Right lobe of liver (tissue), 6 donors: ENCODE measurements around the gene PTPRM. TPM values are rescaled to one million over a fixed set of nuclear protein-coding genes. Genes with fewer than 3 reads are reported as not detected.

Experiments
- ATAC-seq, 4 donors: fragments of 200-7000 bp; cut with Tn5 transposase; one replicate each; pipeline ENCODE4 v1.9.1; 2020; ENCODE audit warnings: mild to moderate bottlenecking in 4 of 4, moderate library complexity in 4 of 4
- DNase-seq, 3 donors: peaks; one replicate each; pipeline ENCODE4 v3.0.0-alpha.2; 2020
- H3K27ac ChIP-seq, 3 donors: fragments of 200-600 bp; one replicate each; pipeline ENCODE4 v1.8.0; 2022
- H3K27me3 ChIP-seq, 2 donors: fragments of 200-600 bp; one replicate each; pipeline ENCODE4 v1.8.0; 2022
- H3K36me3 ChIP-seq, 4 donors: fragments of 200-600 bp; sonication (generic) in 1 of 4; one replicate each; pipeline versions ENCODE4 v1.5.1 to v1.8.0; 2017 to 2022; ENCODE audit warnings: control low read depth in 1 of 4
- H3K4me1 ChIP-seq, 4 donors: fragments of 200-600 bp; sonication (generic) in 1 of 4; one replicate each; pipeline versions ENCODE4 v1.5.1 to v1.8.0; 2017 to 2022; ENCODE audit warnings: control low read depth in 1 of 4
- H3K4me3 ChIP-seq, 3 donors: fragments of 200-600 bp; one replicate each; pipeline ENCODE4 v1.8.0; 2022
- H3K9me3 ChIP-seq, 4 donors: fragments of 200-600 bp; sonication (generic) in 1 of 4; one replicate each; pipeline versions ENCODE4 v1.5.1 to v1.8.0; 2017 to 2022; ENCODE audit warnings: control low read depth in 1 of 4
- CTCF ChIP-seq, 4 donors: fragments of 200-600 bp in 3 of 4; fragments of 450-650 bp in 1 of 4; IDR thresholded peaks; one replicate each; pipeline versions ENCODE4 v1.5.1 to v1.8.0; 2016 to 2022; ENCODE audit warnings: antibody characterized with exemption in 4 of 4, mild to moderate bottlenecking in 2 of 4
- POLR2A ChIP-seq: fragments of 450-650 bp; IDR thresholded peaks from one replicate; pipeline ENCODE4 v1.6.1; 2017; ENCODE audit warnings: antibody characterized with exemption, mild to moderate bottlenecking
- WGBS: methylation state at CpG from one replicate; pipeline ENCODE4 v1.1.6; 2018; ENCODE audit warnings: low coverage, low lambda C conversion rate; ENCODE audit not compliant: insufficient coverage; ENCODE audit errors: missing lambda C conversion rate; 5-methylcytosine and 5-hydroxymethylcytosine counted together
- intact Hi-C, 2 donors: fragments of 100-400 bp; cut with DNase I; formaldehyde crosslinking; loops; one replicate each; pipeline versions ENCODE4 v1.11.2 to v1.14.1; 2022
- total RNA-seq, 6 experiments: library from RNA; depleted of rRNA in 2 of 6; stranded (reverse); fragments of >200 nt in 2 of 6; fragmentation: NEBNext Ultra II Directional in 3 of 6; extraction: Animal tissue kit (Norgen Biotek cat#: 25700) in 3 of 6; gene quantifications; one replicate each; pipeline versions ENCODE4 v1.1.0 to v1.2.4, GENCODE V29; 2016 to 2023
- donor health status: DM: no; HTN: yes; CAD: no.
- donor health status: DM: no; HTN: no; CAD: no.
- donor health status: DM: no; HTN: no; CAD: no.
- donor health status: DM: no; HTN: yes; CAD: no.
- donor health status: DM: no; HTN: yes; CAD: no.

Gene PTPRM
- total RNA-seq, 6 experiments from 2014 or later: 15.1 to 45.7 (median 26.5) TPM

- WGBS: 91% methylated on average over 1 of the region's 1 CpG
- no peak for DNase-seq
- H3K4me1 ChIP-seq: peaks cover 0 to 4% (median 0%) of the 10 kb centered on the region in 4 donors
- TF ChIP-seq POLR2A (no peak), CTCF (IDR thresholded peaks at IDR 0.05) (no peak)
- H3K36me3 ChIP-seq: no peaks in the 10 kb centered on the region
- intact Hi-C loops: no loop called here
- no peak overlapping the region for H3K27ac ChIP-seq
- H3K4me3 ChIP-seq: no peak overlapping the region
- no peaks in the 10 kb centered on the region for H3K9me3 ChIP-seq
- H3K27me3 ChIP-seq: no peaks in the 10 kb centered on the region
- no peak for ATAC-seq
Observed at GRCh38 chr18:7894592-7894991, 327.5 kb downstream of the PTPRM start.

- no peak for ATAC-seq
- 92% methylated on average over 4 of the region's 5 CpGs for WGBS
- intact Hi-C loops: no loop called here
- TF ChIP-seq CTCF (IDR thresholded peaks at IDR 0.05): no peak
- no peak for TF ChIP-seq POLR2A
- DNase-seq: no peak
- Histone ChIP-seq H3K9me3 (no peaks in the 10 kb centered on the region), H3K36me3 (no peaks in the 10 kb centered on the region), H3K27ac (no peak overlapping the region), H3K4me3 (no peak overlapping the region), H3K27me3 (no peaks in the 10 kb centered on the region), H3K4me1 (peaks cover 0 to 4% (median 0%) of the 10 kb centered on the region in 4 donors)
Observed at GRCh38 chr18:7895346-7895745, 328.2 kb downstream of the PTPRM start.

- no peak for TF ChIP-seq POLR2A
- no peak for TF ChIP-seq CTCF (IDR thresholded peaks at IDR 0.05)
- Histone ChIP-seq H3K27ac (no peak overlapping the region), H3K36me3 (no peaks in the 10 kb centered on the region), H3K27me3 (no peaks in the 10 kb centered on the region), H3K4me3 (no peak overlapping the region), H3K9me3 (no peaks in the 10 kb centered on the region), H3K4me1 (peaks cover 0 to 4% (median 0%) of the 10 kb centered on the region in 4 donors)
- DNase-seq (no peak), ATAC-seq (no peak)
- intact Hi-C loops: no loop called here
- WGBS: 66% methylated on average over 3 of the region's 3 CpGs
Observed at GRCh38 chr18:7896161-7896560, 329.0 kb downstream of the PTPRM start.

GRCh38 chr18:7896805-7897518 lies 329.8 kb downstream of the PTPRM start:
- no peak for ATAC-seq
- Histone ChIP-seq H3K9me3 (no peaks in the 10 kb centered on the region), H3K36me3 (no peaks in the 10 kb centered on the region), H3K27me3 (no peaks in the 10 kb centered on the region), H3K4me3 (no peak overlapping the region), H3K27ac (no peak overlapping the region), H3K4me1 (peaks cover 0 to 4% (median 0%) of the 10 kb centered on the region in 4 donors)
- no peak for TF ChIP-seq POLR2A
- TF ChIP-seq CTCF (IDR thresholded peaks at IDR 0.05): no peak
- no peak for DNase-seq
- intact Hi-C loops: no loop called here
- WGBS: 88% methylated on average over 6 of the region's 6 CpGs
